Measurements from ENCODE around the gene SCAF1. TPM values are rescaled to one million over a fixed set of nuclear protein-coding genes. Genes with fewer than 3 reads are reported as not detected.

The SCAF1 gene
- total and polyA plus RNA-seq, 2 donors (not counting 1 experiment from before 2014, with no cell fraction given) = 17.1 to 68.3 TPM

- Histone ChIP-seq H4K20me1 (ENCODE audit: control insufficient read depth, insufficient read depth, low read length, poor library complexity, severe bottlenecking) (peaks cover 44% of the 10 kb centered on the region), H3K9ac (ENCODE audit: low read length) (peak overlapping the region; percentile 92), H3K4me1 (ENCODE audit: control insufficient read depth in 2 of 2, insufficient read depth in 2 of 2, low read length in 2 of 2) (peaks cover 42 to 77% of the 10 kb centered on the region in 2 donors), H3K4me3 (ENCODE audit: control extremely low read depth in 1 of 5, extremely low read depth in 1 of 5, insufficient read depth in 1 of 5, low read depth in 2 of 5, low read length in 4 of 5) (peak overlapping the region; percentile 88 to 98 (median 97)), H3K27me3 (replicated peaks in 1 of 4; ENCODE audit: control extremely low read depth in 1 of 4, control insufficient read depth in 3 of 4, insufficient read depth in 4 of 4, low read length in 3 of 4) (no peaks in the 10 kb centered on the region), H3K36me3 (replicated peaks in 1 of 2; ENCODE audit: control extremely low read depth in 1 of 2, control insufficient read depth in 1 of 2, extremely low read depth in 1 of 2, insufficient read depth in 2 of 2, low read length in 1 of 2) (peaks cover 0 to 16% of the 10 kb centered on the region in 2 experiments), H3K4me2 (replicated peaks; ENCODE audit: low read depth, low read length, poor library complexity, severe bottlenecking) (peak overlapping the region; percentile 87), H3K27ac (ENCODE audit: low read length in 2 of 2) (peak overlapping the region; percentile 93 to 98), H3K9me3 (ENCODE audit: control extremely low read depth in 1 of 3, control insufficient read depth in 2 of 3, insufficient read depth in 1 of 3, low read length in 2 of 3) (peaks cover 0 to 5% (median 0%) of the 10 kb centered on the region in 3 donors), H2AFZ (ENCODE audit: insufficient read depth, low read depth, low read length, poor library complexity, severe bottlenecking) (peak overlapping the region; percentile 86), H3K79me2 (ENCODE audit: control insufficient read depth, insufficient read depth, low read length) (peaks cover 44% of the 10 kb centered on the region)
- peaks cover 64% of the 10 kb centered on the region for H3K4me1 Mint-ChIP-seq
- ATAC-seq (ENCODE audit: low read depth) (peak; percentile 69), DNase-seq (peak; percentile 100)
- ChIA-PET CTCF (interaction anchor here (0.6 to 6.5 kb wide), 19 partner anchors 9 to 224 kb away, joined by 3 to 50 read pairs (median 4); partner anchors contain the start of genes ALDH16A1, BCL2L12, FLT3LG and IRF3), POLR2A (interaction anchor here (0.6 to 6.7 kb wide), 15 partner anchors 9 to 340 kb away, joined by 3 to 53 read pairs (median 4); partner anchors contain the start of genes ALDH16A1, BCL2L12, FLT3LG and IRF3)
- H3K27me3 Mint-ChIP-seq = no peaks in the 10 kb centered on the region
- no peak for TF ChIP-seq EZH2 (IDR thresholded peaks at IDR 0.05; ENCODE audit: borderline replicate concordance, insufficient read depth, low read depth, low read length, poor library complexity, severe bottlenecking)
- no peak for TF ChIP-seq CTCF (IDR thresholded peaks at IDR 0.05)
- H3K27ac Mint-ChIP-seq = peak overlapping the region; percentile 96
- H3K4me3 Mint-ChIP-seq = peak overlapping the region; percentile 100
- WGBS (ENCODE audit: insufficient coverage) = 1% methylated on average over 34 of the region's 34 CpGs
- no peaks in the 10 kb centered on the region for H3K9me3 Mint-ChIP-seq (ENCODE audit: insufficient read depth)
- intact Hi-C loops (cut with micrococcal nuclease) = loop anchor here (1.0 to 10.0 kb wide), 11 partner anchors 12 to 592 kb away; partner anchors contain the start of genes AKT1S1, ALDH16A1, BCL2L12 and C19orf73
These were observed 34.8 kb downstream of the SCAF1 start for GRCh38 chr19:49676784-49677230.
